Stimulated activated CD4-positive, alpha-beta T cell treated with anti-CD3 and anti-CD28 coated beads, Interleukin-1b, Interleukin-23, amount 100 ng/mL, for 4 hours (primary cell): Measurements from ENCODE around the gene S1PR2.

ENCODE experiments used
- DNase-seq, 2 donors: peaks; one replicate each; pipeline ENCODE4 v3.0.0-alpha.2; 2020; ENCODE audit warnings: low read depth in 2 of 2

Gene S1PR2

GRCh38 chr19:10230861-10231611, at the start of gene S1PR2:
TSS of gene S1PR2 (minus strand) at chr19:10231331. CDS start at chr19:10224905, 6,426 bp downstream.
- peak; percentile 53 to 71 for DNase-seq

GRCh38 chr19:10279737-10280442, 48.8 kb upstream of the S1PR2 start:
- no peak for DNase-seq

GRCh38 chr19:10278935-10279334, 47.8 kb upstream of the S1PR2 start:
- DNase-seq = no peak

GRCh38 chr19:10277795-10278589, 46.9 kb upstream of the S1PR2 start:
- DNase-seq = no peak

GRCh38 chr19:10274589-10274988, 43.5 kb upstream of the S1PR2 start:
- DNase-seq = no peak

- peak in 1 of 2 donors; percentile 22 for DNase-seq
Observed at GRCh38 chr19:10271543-10272086, 40.5 kb upstream of the S1PR2 start.

- peak; percentile 56 to 64 for DNase-seq
Observed at GRCh38 chr19:10270616-10271394, 39.7 kb upstream of the S1PR2 start, which contains the start of gene ICAM1. TSS of gene ICAM1 (plus strand) at chr19:10271120. CDS start at chr19:10271160, 40 bp downstream.

GRCh38 chr19:10270180-10270615, 39.1 kb upstream of the S1PR2 start:
- peak; percentile 45 to 50 for DNase-seq

- peak; percentile 85 to 87 for DNase-seq
Observed at GRCh38 chr19:10269333-10270179, 38.4 kb upstream of the S1PR2 start.

- no peak for DNase-seq
Observed at GRCh38 chr19:10268071-10268470, 36.9 kb upstream of the S1PR2 start.

- DNase-seq = no peak
Observed at GRCh38 chr19:10266706-10267105, 35.6 kb upstream of the S1PR2 start.

GRCh38 chr19:10262771-10263170, 31.6 kb upstream of the S1PR2 start:
- DNase-seq = no peak

- DNase-seq = peak; percentile 32 to 57
Observed at GRCh38 chr19:10260141-10260584, 29.0 kb upstream of the S1PR2 start.

- peak; percentile 84 to 87 for DNase-seq
Observed at GRCh38 chr19:10259162-10259905, 28.2 kb upstream of the S1PR2 start.

- no peak for DNase-seq
Observed at GRCh38 chr19:10258080-10258710, 27.1 kb upstream of the S1PR2 start.

GRCh38 chr19:10256970-10257615, 26.0 kb upstream of the S1PR2 start:
- DNase-seq = no peak

- no peak for DNase-seq
Observed at GRCh38 chr19:10256551-10256950, 25.4 kb upstream of the S1PR2 start.

- no peak for DNase-seq
Observed at GRCh38 chr19:10255358-10255757, 24.2 kb upstream of the S1PR2 start.
